Measurements from ENCODE around the gene BBS9.

BBS9 gene

GRCh38 chr7:33529070-33529469, 399.7 kb downstream of the BBS9 start:
- H3K79me2 ChIP-seq (ENCODE audit: insufficient read depth, low read length): no peaks in the 10 kb centered on the region
- H3K36me3 ChIP-seq (ENCODE audit: low read length): no peaks in the 10 kb centered on the region
- H3K9me2 ChIP-seq (replicated peaks; ENCODE audit: insufficient read depth, low read length): no peaks in the 10 kb centered on the region
- no peaks in the 10 kb centered on the region for H3K27me3 ChIP-seq (ENCODE audit: low read length)
- no peak overlapping the region for H3K27ac ChIP-seq (ENCODE audit: low read depth, low read length)
- no peaks in the 10 kb centered on the region for H3K9me3 ChIP-seq (ENCODE audit: insufficient read depth, low read length)
- H2AFZ ChIP-seq (ENCODE audit: low read depth, low read length, severe bottlenecking): no peak overlapping the region
- H4K20me1 ChIP-seq (ENCODE audit: low read depth, low read length): no peaks in the 10 kb centered on the region
- no peak overlapping the region for H3K4me2 ChIP-seq (ENCODE audit: low read depth, low read length, poor library complexity, severe bottlenecking)
- no peak for TF ChIP-seq EZH2phosphoT487 (conservative IDR thresholded peaks at IDR 0.05; ENCODE audit: low read length)
- no peak for TF ChIP-seq CTCF (IDR thresholded peaks at IDR 0.05; ENCODE audit: insufficient read depth, low read length, poor library complexity, severe bottlenecking)
- H3F3A ChIP-seq (ENCODE audit: insufficient read depth): no peaks in the 10 kb centered on the region
- H3K9ac ChIP-seq (ENCODE audit: low read length): no peak overlapping the region
- H3K4me3 ChIP-seq (ENCODE audit: insufficient read depth, low read length, poor library complexity, severe bottlenecking): no peak overlapping the region

- no peak overlapping the region for H3K27ac ChIP-seq (ENCODE audit: low read depth, low read length)
- H2AFZ ChIP-seq (ENCODE audit: low read depth, low read length, severe bottlenecking): no peak overlapping the region
These were observed 401.3 kb downstream of the BBS9 start for GRCh38 chr7:33530664-33531063.

GRCh38 chr7:33531888-33532287, 402.5 kb downstream of the BBS9 start:
- H3K9me2 ChIP-seq (replicated peaks; ENCODE audit: insufficient read depth, low read length): no peaks in the 10 kb centered on the region
- H3K4me3 ChIP-seq (ENCODE audit: insufficient read depth, low read length, poor library complexity, severe bottlenecking): no peak overlapping the region
- H3K27ac ChIP-seq (ENCODE audit: low read depth, low read length): no peak overlapping the region
- TF ChIP-seq EZH2phosphoT487 (conservative IDR thresholded peaks at IDR 0.05; ENCODE audit: low read length) (no peak), CTCF (IDR thresholded peaks at IDR 0.05; ENCODE audit: insufficient read depth, low read length, poor library complexity, severe bottlenecking) (no peak)
- H3K27me3 ChIP-seq (ENCODE audit: low read length): no peaks in the 10 kb centered on the region
- no peaks in the 10 kb centered on the region for H4K20me1 ChIP-seq (ENCODE audit: low read depth, low read length)
- no peaks in the 10 kb centered on the region for H3F3A ChIP-seq (ENCODE audit: insufficient read depth)
- H3K79me2 ChIP-seq (ENCODE audit: insufficient read depth, low read length): no peaks in the 10 kb centered on the region
- H3K9ac ChIP-seq (ENCODE audit: low read length): no peak overlapping the region
- H3K9me3 ChIP-seq (ENCODE audit: insufficient read depth, low read length): no peaks in the 10 kb centered on the region
- no peaks in the 10 kb centered on the region for H3K36me3 ChIP-seq (ENCODE audit: low read length)
- H2AFZ ChIP-seq (ENCODE audit: low read depth, low read length, severe bottlenecking): no peak overlapping the region
- no peak overlapping the region for H3K4me2 ChIP-seq (ENCODE audit: low read depth, low read length, poor library complexity, severe bottlenecking)

More at GRCh38 chr7:33530664-33531063, 401.3 kb downstream of the BBS9 start:
- H3K79me2 ChIP-seq (ENCODE audit: insufficient read depth, low read length): no peaks in the 10 kb centered on the region
- no peak overlapping the region for H3K9ac ChIP-seq (ENCODE audit: low read length)
- H3K27me3 ChIP-seq (ENCODE audit: low read length): no peaks in the 10 kb centered on the region
- H3K36me3 ChIP-seq (ENCODE audit: low read length): no peaks in the 10 kb centered on the region
- H3K9me2 ChIP-seq (replicated peaks; ENCODE audit: insufficient read depth, low read length): no peaks in the 10 kb centered on the region
- no peak overlapping the region for H3K4me2 ChIP-seq (ENCODE audit: low read depth, low read length, poor library complexity, severe bottlenecking)
- no peaks in the 10 kb centered on the region for H4K20me1 ChIP-seq (ENCODE audit: low read depth, low read length)
- no peaks in the 10 kb centered on the region for H3K9me3 ChIP-seq (ENCODE audit: insufficient read depth, low read length)
- TF ChIP-seq CTCF (IDR thresholded peaks at IDR 0.05; ENCODE audit: insufficient read depth, low read length, poor library complexity, severe bottlenecking) (no peak), EZH2phosphoT487 (conservative IDR thresholded peaks at IDR 0.05; ENCODE audit: low read length) (no peak)
- H3F3A ChIP-seq (ENCODE audit: insufficient read depth): no peaks in the 10 kb centered on the region
- H3K4me3 ChIP-seq (ENCODE audit: insufficient read depth, low read length, poor library complexity, severe bottlenecking): no peak overlapping the region

Measured in SU-DHL-6 (cell line).